Endothelial cell of umbilical vein (primary cell): ENCODE results near the gene SLC25A23. TPM values are rescaled to one million over a fixed set of nuclear protein-coding genes. Genes with fewer than 3 reads are reported as not detected.

Experiments
- BruUV-seq: library from RNA; stranded (reverse); fragments of 400-500 nt; replicated peaks from 2 replicates; lab custom pipeline; 2021; lab: Mats Ljungman, UMichigan
- CTCF ChIA-PET: fragments of 300-600, 350-600 bp; sonication (Branson Sonifier 250); formaldehyde crosslinking; loops from one replicate; lab custom pipeline; 2021; ENCODE audit warnings: antibody characterized with exemption, inconsistent platforms; lab: Charles Lee
- POLR2A ChIA-PET: fragments of 300-600, 350-600 bp; sonication (Branson Sonifier 250); formaldehyde crosslinking; loops from one replicate; lab custom pipeline; 2021; ENCODE audit warnings: antibody characterized with exemption, inconsistent platforms; lab: Charles Lee
- DNase-seq: peaks from one replicate; pipeline ENCODE4 v3.0.0-alpha.2; 2011; ENCODE audit warnings: low read depth, low spot score
- FAIRE-seq: peaks from 2 replicates; lab custom pipeline; 2011; peaks lifted over from hg19 to GRCh38; lab: Jason Lieb, UNC
- H2AFZ ChIP-seq: 2 replicates; pipeline ENCODE4 v1.6.0; 2012; ENCODE audit warnings: low read depth, low read length, control low read depth, inconsistent platforms
- H3K27ac ChIP-seq: 2 replicates; pipeline ENCODE4 v1.5.1; 2011; ENCODE audit warnings: low read depth, mild to moderate bottlenecking, control low read depth, low read length, moderate library complexity; ENCODE audit not compliant: insufficient read depth
- H3K27me3 ChIP-seq, 2 experiments: 2 replicates each; pipeline versions ENCODE4 v1.6.0 to v1.6.1; 2011; ENCODE audit warnings: low read length in 2 of 2, mixed read lengths in 1 of 2; ENCODE audit not compliant: control insufficient read depth in 2 of 2, insufficient read depth in 2 of 2
- H3K36me3 ChIP-seq, 2 experiments: 2 replicates in 1 of 2; 3 replicates in 1 of 2; pipeline ENCODE4 v1.5.1; 2011; ENCODE audit warnings: low read length in 2 of 2, mild to moderate bottlenecking in 1 of 2, moderate library complexity in 1 of 2; ENCODE audit not compliant: control insufficient read depth in 2 of 2, insufficient read depth in 2 of 2; ENCODE audit errors: extremely low read depth in 1 of 2
- H3K4me1 ChIP-seq: 3 replicates; pipeline ENCODE4 v1.5.1; 2011; ENCODE audit warnings: mild to moderate bottlenecking, low read length; ENCODE audit not compliant: control insufficient read depth, insufficient read depth; ENCODE audit errors: extremely low read depth
- H3K4me2 ChIP-seq: 2 replicates; pipeline ENCODE4 v1.6.1; 2011; ENCODE audit warnings: low read length, control low read depth, mixed read lengths; ENCODE audit not compliant: insufficient read depth
- H3K4me3 ChIP-seq, 3 experiments: fragments of 200-600 bp in 1 of 3; sonication (generic), shearing (Covaris generic) in 1 of 3; replicated peaks in 1 of 3; 2 replicates each; pipeline ENCODE4 v1.5.1; 2011 to 2016; ENCODE audit warnings: control low read depth in 3 of 3, low read length in 3 of 3, mild to moderate bottlenecking in 2 of 3, inconsistent platforms in 1 of 3, low read depth in 1 of 3, moderate library complexity in 1 of 3; ENCODE audit not compliant: insufficient read depth in 1 of 3
- H3K79me2 ChIP-seq: 2 replicates; pipeline ENCODE4 v1.6.0; 2012; ENCODE audit warnings: low read length, inconsistent platforms; ENCODE audit not compliant: control insufficient read depth, insufficient read depth
- H3K9ac ChIP-seq: replicated peaks from 2 replicates; pipeline ENCODE3; 2011; ENCODE audit warnings: low read length, control low read depth; ENCODE audit not compliant: insufficient read depth; ENCODE audit errors: extremely low read depth
- H3K9me1 ChIP-seq: replicated peaks from 3 replicates; pipeline ENCODE4 v1.6.0; 2011; ENCODE audit warnings: mild to moderate bottlenecking, low read length; ENCODE audit not compliant: control insufficient read depth, insufficient read depth; ENCODE audit errors: extremely low read depth
- H3K9me3 ChIP-seq: replicated peaks from 2 replicates; pipeline ENCODE4 v1.5.1; 2012; ENCODE audit warnings: low read length, inconsistent platforms; ENCODE audit not compliant: control insufficient read depth, insufficient read depth
- H4K20me1 ChIP-seq: replicated peaks from 2 replicates; pipeline ENCODE3; 2011; ENCODE audit warnings: mild to moderate bottlenecking, low read length; ENCODE audit not compliant: control insufficient read depth, insufficient read depth; ENCODE audit errors: extremely low read depth
- CTCF ChIP-seq, 2 donors: IDR thresholded peaks; 1 replicate in 1 of 2; 2 replicates in 1 of 2; pipeline ENCODE4 v1.5.1; 2011; ENCODE audit warnings: low read length in 2 of 2, mild to moderate bottlenecking in 2 of 2, moderate library complexity in 2 of 2, control low read depth in 1 of 2, inconsistent platforms in 1 of 2, low read depth in 1 of 2; ENCODE audit not compliant: insufficient read depth in 1 of 2; ENCODE audit errors: extremely low read depth in 1 of 2
- EZH2 ChIP-seq: IDR thresholded peaks from 2 replicates; pipeline ENCODE4 v1.6.1; 2012; ENCODE audit warnings: borderline replicate concordance, low read depth, mild to moderate bottlenecking, moderate library complexity, low read length, inconsistent platforms; ENCODE audit not compliant: severe bottlenecking
- FOS ChIP-seq: IDR thresholded peaks from 2 replicates; pipeline ENCODE4 v1.6.1; 2011; ENCODE audit warnings: mild to moderate bottlenecking, low read length, moderate library complexity, borderline replicate concordance; ENCODE audit not compliant: insufficient read depth
- GATA2 ChIP-seq: IDR thresholded peaks from 2 replicates; pipeline ENCODE4 v1.7.0; 2011; ENCODE audit warnings: low read depth, mild to moderate bottlenecking, moderate library complexity, mixed read lengths, low read length; ENCODE audit not compliant: insufficient read length, insufficient read depth
- JUN ChIP-seq: IDR thresholded peaks from 2 replicates; pipeline ENCODE4 v1.6.1; 2011; ENCODE audit warnings: borderline replicate concordance, low read depth; ENCODE audit not compliant: insufficient read length, insufficient read depth
- MAX ChIP-seq: IDR thresholded peaks from 2 replicates; pipeline ENCODE4 v1.6.1; 2011; ENCODE audit not compliant: insufficient read depth, insufficient read length
- MYC ChIP-seq: IDR thresholded peaks from one replicate; pipeline ENCODE4 v1.6.1; 2011; ENCODE audit warnings: mild to moderate bottlenecking, low read depth, low read length
- POLR2A ChIP-seq: IDR thresholded peaks from 2 replicates; pipeline ENCODE4 v1.6.1; 2012; ENCODE audit warnings: low read depth, mild to moderate bottlenecking, control low read depth, low read length
- POLR2AphosphoS5 ChIP-seq: IDR thresholded peaks from 2 replicates; pipeline ENCODE4 v1.6.1; 2012; ENCODE audit warnings: low read depth, mild to moderate bottlenecking, control low read depth, low read length, moderate library complexity; ENCODE audit not compliant: insufficient read depth
- dilution Hi-C: fragments of 300-500 bp; cut with MboI; formaldehyde crosslinking; loops from one replicate; pipeline ENCODE4 v1.15.0; 2019; ENCODE audit warnings: low sequenced_read_pairs; ENCODE audit not compliant: extremely low pct_ligation_motif_present
- intact Hi-C: fragments of 100-400 bp; cut with micrococcal nuclease; formaldehyde crosslinking; loops from one replicate; pipeline ENCODE4 v1.10.0; 2022
- polyA plus RNA-seq, 4 experiments: library from polyadenylated mRNA; depleted of rRNA in 3 of 4; stranded (reverse) in 3 of 4; unstranded in 1 of 4; fragments of >200 nt; gene quantifications; 2 replicates each; pipeline versions ENCODE4 v1.2.1 to v1.2.3, GENCODE V29; 2011 to 2012; ENCODE audit warnings: missing spikeins in 1 of 4
- total RNA-seq: library from RNA; stranded (reverse); gene quantifications from 2 replicates; pipeline ENCODE4 v1.2.3, GENCODE V29; 2021

Gene SLC25A23
- total and polyA plus RNA-seq, 2 donors (not counting 3 experiments of a cell fraction or from before 2014, with no cell fraction given): 12.8 to 33.5 TPM

DNA sequence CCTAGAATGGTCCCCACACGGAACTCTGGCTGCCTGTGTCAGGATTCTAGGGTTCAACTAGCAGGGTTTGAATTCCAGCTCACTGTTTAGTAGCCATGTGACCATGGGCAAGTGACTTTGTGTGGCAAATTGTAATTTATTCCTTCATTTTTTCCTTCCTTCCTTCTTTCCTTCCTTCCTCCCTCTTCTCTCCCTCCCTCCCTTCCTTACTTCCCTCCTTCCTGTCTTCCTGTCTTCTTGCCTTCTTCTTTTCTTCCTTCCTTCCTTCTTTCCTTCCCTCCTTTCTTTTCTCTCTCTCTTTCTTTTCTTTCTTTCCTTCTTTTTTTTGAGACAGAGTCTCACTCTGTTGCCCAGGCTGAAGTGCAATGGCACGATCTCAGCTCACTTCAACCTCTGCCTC lies 30.5 kb upstream of the SLC25A23 start:
- ChIA-PET CTCF (interaction anchor here (1.0 to 1.5 kb wide), 3 partner anchors 8 to 50 kb away, joined by 3 read pairs; partner anchors contain the start of gene DENND1C), POLR2A (no interaction called here)
- Histone ChIP-seq H3K4me2 (no peak overlapping the region), H3K9me1 (no peaks in the 10 kb centered on the region), H3K4me3 (no peak overlapping the region), H3K27me3 (no peaks in the 10 kb centered on the region), H3K4me1 (no peaks in the 10 kb centered on the region), H3K9me3 (no peaks in the 10 kb centered on the region), H4K20me1 (no peaks in the 10 kb centered on the region), H3K79me2 (no peaks in the 10 kb centered on the region), H3K27ac (no peak overlapping the region), H3K36me3 (no peaks in the 10 kb centered on the region), H3K9ac (no peak overlapping the region), H2AFZ (no peak overlapping the region)
- dilution Hi-C loops (no loop called here), intact Hi-C loops (no loop called here)
- no peak for DNase-seq
- TF ChIP-seq POLR2AphosphoS5 (no peak), CTCF (IDR thresholded peaks at IDR 0.05; ENCODE audit: extremely low read depth in 1 of 2, insufficient read depth in 1 of 2, low read depth in 1 of 2, low read length in 2 of 2) (no peak), FOS (no peak), MYC (no peak), POLR2A (no peak), JUN (no peak), MAX (no peak), EZH2 (no peak), GATA2 (no peak)
- no peak for FAIRE-seq
- BruUV-seq: no TSS peak
